ENCODE data around the gene TGFBR3L. TPM values are rescaled to one million over a fixed set of nuclear protein-coding genes. Genes with fewer than 3 reads are reported as not detected.

The TGFBR3L gene
- total and polyA plus RNA-seq, 2 experiments from 2014 or later = 1.7 to 7.0 TPM

- no peak for TF ChIP-seq ETS1 (IDR thresholded peaks at IDR 0.05)
- no peak for TF ChIP-seq ZNF114 (CRISPR knock-in tag; IDR thresholded peaks at IDR 0.05)
- no peak for TF ChIP-seq EZH2 (IDR thresholded peaks at IDR 0.05; ENCODE audit: low read depth, unreplicated experiment)
- no peak for TF ChIP-seq STAT1 (IDR thresholded peaks at IDR 0.05; ENCODE audit: unreplicated experiment)
- no peak for TF ChIP-seq NANOG (IDR thresholded peaks at IDR 0.05; ENCODE audit: borderline replicate concordance)
- no peak for TF ChIP-seq REST (IDR thresholded peaks at IDR 0.05; ENCODE audit: unreplicated experiment)
- no peak for TF ChIP-seq POLR2AphosphoS5 (IDR thresholded peaks at IDR 0.05; ENCODE audit: low read depth)
Measured at GRCh38 chr19:7883796-7884570, 30.6 kb upstream of the TGFBR3L start (continued).

GRCh38 chr19:7885818-7886217 is 28.8 kb upstream of the TGFBR3L start:
- Histone ChIP-seq H3K9me2 (ENCODE audit: insufficient read depth) (no peaks in the 10 kb centered on the region), H3K36me3 (ENCODE audit: insufficient read depth) (no peaks in the 10 kb centered on the region), H3K4me2 (no peak overlapping the region), H4K20me1 (replicated peaks; ENCODE audit: insufficient read depth) (no peaks in the 10 kb centered on the region), H3F3A (replicated peaks; ENCODE audit: low read depth) (no peaks in the 10 kb centered on the region), H3K27me3 (ENCODE audit: insufficient read depth) (peaks cover 11% of the 10 kb centered on the region), H3K4me1 (ENCODE audit: insufficient read depth) (no peaks in the 10 kb centered on the region; the same call in 1 of the 2 replicates), H3K79me2 (replicated peaks; ENCODE audit: insufficient read depth) (no peaks in the 10 kb centered on the region), H3K4me3 (no peak overlapping the region), H3K27ac (ENCODE audit: low read depth) (no peak overlapping the region), H2AFZ (no peak overlapping the region)
- TF ChIP-seq JUNB (IDR thresholded peaks at IDR 0.05; ENCODE audit: unreplicated experiment) (no peak), ZNF114 (CRISPR knock-in tag; IDR thresholded peaks at IDR 0.05) (no peak)
- H3K9me3 Mint-ChIP-seq = no peaks in the 10 kb centered on the region
- ATAC-seq (no peak), DNase-seq (ENCODE audit: low spot score) (no peak)
- H3K36me3 Mint-ChIP-seq (ENCODE audit: low read depth) = no peaks in the 10 kb centered on the region
- peaks cover 12% of the 10 kb centered on the region for H3K27me3 Mint-ChIP-seq (ENCODE audit: insufficient read depth, low read depth, poor library complexity)
- no peaks in the 10 kb centered on the region for H3K4me1 Mint-ChIP-seq
- no peak overlapping the region for H3K4me3 Mint-ChIP-seq
- H3K27ac Mint-ChIP-seq = no peak overlapping the region

Measured in GM23338 (cell line).